Measurements from ENCODE around the gene GJA1. TPM values are rescaled to one million over a fixed set of nuclear protein-coding genes. Genes with fewer than 3 reads are reported as not detected.

Gene GJA1
- polyA plus RNA-seq, 1 donor from 2014 or later: 3.5 TPM

- no peaks in the 10 kb centered on the region for H3K27me3 ChIP-seq (ENCODE audit: insufficient read depth, low read depth, low read length)
- H4K20me1 ChIP-seq (ENCODE audit: insufficient read depth): no peaks in the 10 kb centered on the region
- no peaks in the 10 kb centered on the region for H3K9me2 ChIP-seq (ENCODE audit: insufficient read depth, low read length)
- H2AFZ ChIP-seq (ENCODE audit: low read depth, low read length): no peak overlapping the region
- no peak for TF ChIP-seq SMC3 (conservative IDR thresholded peaks at IDR 0.05; ENCODE audit: poor library complexity)
- no peak for TF ChIP-seq TAF1 (IDR thresholded peaks at IDR 0.05; ENCODE audit: low read depth)
- no peak for TF ChIP-seq EP300 (conservative IDR thresholded peaks at IDR 0.05; ENCODE audit: poor library complexity, severe bottlenecking)
- TF ChIP-seq POLR2AphosphoS5 (IDR thresholded peaks at IDR 0.05): no peak
- TF ChIP-seq MXI1 (conservative IDR thresholded peaks at IDR 0.05; ENCODE audit: poor library complexity, severe bottlenecking): no peak
- TF ChIP-seq, protein P1, sequence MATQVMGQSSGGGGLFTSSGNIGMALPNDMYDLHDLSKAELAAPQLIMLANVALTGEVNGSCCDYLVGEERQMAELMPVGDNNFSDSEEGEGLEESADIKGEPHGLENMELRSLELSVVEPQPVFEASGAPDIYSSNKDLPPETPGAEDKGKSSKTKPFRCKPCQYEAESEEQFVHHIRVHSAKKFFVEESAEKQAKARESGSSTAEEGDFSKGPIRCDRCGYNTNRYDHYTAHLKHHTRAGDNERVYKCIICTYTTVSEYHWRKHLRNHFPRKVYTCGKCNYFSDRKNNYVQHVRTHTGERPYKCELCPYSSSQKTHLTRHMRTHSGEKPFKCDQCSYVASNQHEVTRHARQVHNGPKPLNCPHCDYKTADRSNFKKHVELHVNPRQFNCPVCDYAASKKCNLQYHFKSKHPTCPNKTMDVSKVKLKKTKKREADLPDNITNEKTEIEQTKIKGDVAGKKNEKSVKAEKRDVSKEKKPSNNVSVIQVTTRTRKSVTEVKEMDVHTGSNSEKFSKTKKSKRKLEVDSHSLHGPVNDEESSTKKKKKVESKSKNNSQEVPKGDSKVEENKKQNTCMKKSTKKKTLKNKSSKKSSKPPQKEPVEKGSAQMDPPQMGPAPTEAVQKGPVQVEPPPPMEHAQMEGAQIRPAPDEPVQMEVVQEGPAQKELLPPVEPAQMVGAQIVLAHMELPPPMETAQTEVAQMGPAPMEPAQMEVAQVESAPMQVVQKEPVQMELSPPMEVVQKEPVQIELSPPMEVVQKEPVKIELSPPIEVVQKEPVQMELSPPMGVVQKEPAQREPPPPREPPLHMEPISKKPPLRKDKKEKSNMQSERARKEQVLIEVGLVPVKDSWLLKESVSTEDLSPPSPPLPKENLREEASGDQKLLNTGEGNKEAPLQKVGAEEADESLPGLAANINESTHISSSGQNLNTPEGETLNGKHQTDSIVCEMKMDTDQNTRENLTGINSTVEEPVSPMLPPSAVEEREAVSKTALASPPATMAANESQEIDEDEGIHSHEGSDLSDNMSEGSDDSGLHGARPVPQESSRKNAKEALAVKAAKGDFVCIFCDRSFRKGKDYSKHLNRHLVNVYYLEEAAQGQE (IDR thresholded peaks at IDR 0.05; ENCODE audit: borderline replicate concordance): no peak
- TF ChIP-seq RAD21 (conservative IDR thresholded peaks at IDR 0.05): no peak
- TF ChIP-seq EZH2 (IDR thresholded peaks at IDR 0.05; ENCODE audit: borderline replicate concordance, insufficient read depth, low read length, poor library complexity, severe bottlenecking): no peak
- TF ChIP-seq, protein P2, sequence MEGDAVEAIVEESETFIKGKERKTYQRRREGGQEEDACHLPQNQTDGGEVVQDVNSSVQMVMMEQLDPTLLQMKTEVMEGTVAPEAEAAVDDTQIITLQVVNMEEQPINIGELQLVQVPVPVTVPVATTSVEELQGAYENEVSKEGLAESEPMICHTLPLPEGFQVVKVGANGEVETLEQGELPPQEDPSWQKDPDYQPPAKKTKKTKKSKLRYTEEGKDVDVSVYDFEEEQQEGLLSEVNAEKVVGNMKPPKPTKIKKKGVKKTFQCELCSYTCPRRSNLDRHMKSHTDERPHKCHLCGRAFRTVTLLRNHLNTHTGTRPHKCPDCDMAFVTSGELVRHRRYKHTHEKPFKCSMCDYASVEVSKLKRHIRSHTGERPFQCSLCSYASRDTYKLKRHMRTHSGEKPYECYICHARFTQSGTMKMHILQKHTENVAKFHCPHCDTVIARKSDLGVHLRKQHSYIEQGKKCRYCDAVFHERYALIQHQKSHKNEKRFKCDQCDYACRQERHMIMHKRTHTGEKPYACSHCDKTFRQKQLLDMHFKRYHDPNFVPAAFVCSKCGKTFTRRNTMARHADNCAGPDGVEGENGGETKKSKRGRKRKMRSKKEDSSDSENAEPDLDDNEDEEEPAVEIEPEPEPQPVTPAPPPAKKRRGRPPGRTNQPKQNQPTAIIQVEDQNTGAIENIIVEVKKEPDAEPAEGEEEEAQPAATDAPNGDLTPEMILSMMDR (IDR thresholded peaks at IDR 0.05; ENCODE audit: poor library complexity, severe bottlenecking): no peak
- no peaks in the 10 kb centered on the region for H3K79me2 ChIP-seq (replicated peaks; ENCODE audit: insufficient read depth, low read length)
- no peaks in the 10 kb centered on the region for H3F3A ChIP-seq (ENCODE audit: insufficient read depth, low read length, poor library complexity, severe bottlenecking)
- no peaks in the 10 kb centered on the region for H3K9me3 ChIP-seq (ENCODE audit: low read length)
- H3K4me3 ChIP-seq (ENCODE audit: low read length): no peak overlapping the region
- no peak overlapping the region for H3K9ac ChIP-seq (ENCODE audit: low read length)
- H3K4me2 ChIP-seq (ENCODE audit: low read length): no peak overlapping the region
- H3K36me3 ChIP-seq (ENCODE audit: insufficient read depth, low read length): no peaks in the 10 kb centered on the region
- no peak overlapping the region for H3K27ac ChIP-seq (ENCODE audit: low read length)
Measured at GRCh38 chr6:121479486-121480098, 44.1 kb downstream of the GJA1 start.

DNA sequence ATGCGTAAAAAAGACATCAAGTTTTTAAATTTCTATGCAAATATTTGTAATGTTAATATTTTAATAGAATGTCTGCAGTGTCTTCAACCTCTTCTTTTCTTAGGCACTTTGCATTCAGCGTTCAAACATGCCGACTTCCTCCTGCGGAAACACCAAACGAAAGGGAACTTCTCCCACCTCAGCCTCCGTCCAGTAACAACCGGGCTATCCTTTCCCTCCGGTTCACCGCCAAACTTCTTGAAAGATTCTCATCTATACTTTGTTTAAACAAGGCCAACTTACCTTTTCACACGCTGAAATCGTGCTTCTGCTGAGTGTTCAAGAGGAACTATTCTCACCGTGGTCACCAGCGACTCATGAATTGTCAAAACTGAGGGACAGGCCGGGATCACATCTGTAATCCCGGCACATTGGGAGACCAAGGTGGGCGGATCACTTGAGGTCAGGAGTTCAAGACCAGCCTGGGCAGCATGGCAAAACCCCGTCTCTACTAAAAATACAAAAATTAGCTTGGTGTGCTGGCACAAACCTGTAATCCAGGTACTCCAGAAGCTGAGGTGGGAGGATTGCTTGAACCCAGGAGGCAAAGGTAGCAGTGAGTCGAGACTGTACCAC is 44.8 kb downstream of the GJA1 start:
- no peak for TF ChIP-seq EP300 (conservative IDR thresholded peaks at IDR 0.05; ENCODE audit: poor library complexity, severe bottlenecking)
- no peak for TF ChIP-seq RAD21 (conservative IDR thresholded peaks at IDR 0.05)
- no peak for TF ChIP-seq EZH2 (IDR thresholded peaks at IDR 0.05; ENCODE audit: borderline replicate concordance, insufficient read depth, low read length, poor library complexity, severe bottlenecking)
- no peak for TF ChIP-seq POLR2AphosphoS5 (IDR thresholded peaks at IDR 0.05)
- no peak for TF ChIP-seq MXI1 (conservative IDR thresholded peaks at IDR 0.05; ENCODE audit: poor library complexity, severe bottlenecking)
- TF ChIP-seq SMC3 (conservative IDR thresholded peaks at IDR 0.05; ENCODE audit: poor library complexity): no peak
- TF ChIP-seq TAF1 (IDR thresholded peaks at IDR 0.05; ENCODE audit: low read depth): no peak
- TF ChIP-seq, protein P1 (IDR thresholded peaks at IDR 0.05; ENCODE audit: borderline replicate concordance): no peak
- TF ChIP-seq, protein P2 (IDR thresholded peaks at IDR 0.05; ENCODE audit: poor library complexity, severe bottlenecking): no peak
- H3K9ac ChIP-seq (ENCODE audit: low read length): no peak overlapping the region
- H3K9me2 ChIP-seq (ENCODE audit: insufficient read depth, low read length): no peaks in the 10 kb centered on the region
- no peak overlapping the region for H2AFZ ChIP-seq (ENCODE audit: low read depth, low read length)
- no peaks in the 10 kb centered on the region for H3K36me3 ChIP-seq (ENCODE audit: insufficient read depth, low read length)
- H3K4me3 ChIP-seq (ENCODE audit: low read length): no peak overlapping the region
- no peaks in the 10 kb centered on the region for H3K79me2 ChIP-seq (replicated peaks; ENCODE audit: insufficient read depth, low read length)
- H3K27ac ChIP-seq (ENCODE audit: low read length): no peak overlapping the region
- no peaks in the 10 kb centered on the region for H3K9me3 ChIP-seq (ENCODE audit: low read length)
- H4K20me1 ChIP-seq (ENCODE audit: insufficient read depth): no peaks in the 10 kb centered on the region
- no peak overlapping the region for H3K4me2 ChIP-seq (ENCODE audit: low read length)
- H3F3A ChIP-seq (ENCODE audit: insufficient read depth, low read length, poor library complexity, severe bottlenecking): no peaks in the 10 kb centered on the region
- no peaks in the 10 kb centered on the region for H3K27me3 ChIP-seq (ENCODE audit: insufficient read depth, low read depth, low read length)
